H4 (cell line): ENCODE data around the gene CDH7. TPM values are rescaled to one million over a fixed set of nuclear protein-coding genes. Genes with fewer than 3 reads are reported as not detected.
A peak's percentile ranks its signal among the peaks of the same experiment; 100 is the strongest.

Experiments
- DNase-seq: peaks from one replicate; pipeline ENCODE4 v3.0.0-alpha.2; 2015; ENCODE audit warnings: low spot score
- total RNA-seq: library from RNA; depleted of rRNA; stranded (reverse); fragments of >200 nt; shearing (Covaris generic); gene quantifications from 2 replicates; pipeline ENCODE4 v1.2.3, GENCODE V29; 2014

The CDH7 gene
- total RNA-seq, 1 experiment from 2014 or later = 11.8 TPM

DNA sequence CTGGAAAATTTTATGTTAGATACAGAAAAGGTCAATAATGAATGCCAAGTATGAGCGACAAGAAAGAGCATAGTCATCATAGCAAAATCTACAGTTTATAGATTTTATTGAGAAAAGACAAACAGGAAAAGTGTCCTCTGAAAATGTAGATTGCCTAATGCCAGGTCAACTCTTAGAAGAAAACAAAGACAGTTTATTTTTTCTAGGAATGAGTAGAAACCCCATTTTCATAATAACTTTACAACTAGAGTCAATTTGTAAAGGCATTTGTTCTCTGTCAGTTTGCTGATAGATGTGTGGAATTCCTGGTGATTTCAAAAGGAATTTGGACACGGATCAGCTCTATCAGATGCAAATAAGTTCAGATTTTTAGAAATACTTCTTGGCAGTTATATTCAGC is 16.6 kb downstream of the CDH7 start:
- DNase-seq = no peak

DNA sequence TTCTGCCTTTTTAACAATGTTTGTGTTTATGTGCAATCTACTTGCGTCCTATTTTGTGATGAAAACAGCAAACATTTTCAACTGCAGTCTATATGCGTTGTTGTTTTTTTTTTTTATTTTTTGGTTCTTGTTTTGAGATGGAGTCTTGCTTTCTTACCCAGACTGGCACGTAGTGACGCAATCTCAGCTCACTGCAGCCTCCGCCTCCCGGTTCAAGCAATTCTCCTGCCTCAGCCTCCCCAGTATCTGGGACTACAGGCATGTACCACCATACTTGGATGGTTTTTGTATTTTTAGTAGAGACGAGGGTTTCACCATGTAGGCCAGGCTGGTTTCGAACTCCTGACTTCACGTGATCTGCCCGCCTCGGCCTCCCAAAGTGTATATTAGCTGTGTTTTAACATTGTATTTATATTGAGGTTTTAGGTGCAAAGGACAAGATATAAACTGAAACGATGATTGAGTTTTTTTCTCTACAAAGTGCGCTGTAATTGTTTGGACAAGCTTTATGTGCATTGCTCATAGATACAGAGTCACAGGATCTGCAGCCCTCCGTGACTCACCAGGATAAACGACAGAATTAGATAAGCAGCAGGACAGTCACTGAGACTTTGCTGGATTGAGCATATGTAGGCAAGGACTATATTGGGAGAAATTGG is 17.4 kb downstream of the CDH7 start:
- DNase-seq = peak; percentile 87

DNA sequence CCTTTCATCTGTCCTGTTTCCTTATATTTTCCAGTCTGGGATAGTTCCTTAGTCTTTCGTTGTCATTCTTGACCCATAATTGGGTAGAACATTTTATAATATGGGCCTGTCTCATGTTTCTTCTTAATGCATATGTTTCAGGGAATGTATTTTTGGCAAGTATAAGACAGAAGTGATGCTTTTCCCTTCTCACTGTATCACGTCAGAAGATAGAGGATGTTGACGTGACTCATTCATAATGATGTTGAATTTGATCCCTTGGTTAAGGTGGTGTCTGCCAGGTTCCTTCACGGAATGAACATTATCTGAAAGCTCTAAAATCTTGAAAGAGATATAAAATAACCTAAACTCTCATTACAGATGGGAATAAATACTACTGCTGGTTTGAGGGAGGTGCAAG is 18.8 kb downstream of the CDH7 start:
- peak; percentile 32 for DNase-seq

DNA sequence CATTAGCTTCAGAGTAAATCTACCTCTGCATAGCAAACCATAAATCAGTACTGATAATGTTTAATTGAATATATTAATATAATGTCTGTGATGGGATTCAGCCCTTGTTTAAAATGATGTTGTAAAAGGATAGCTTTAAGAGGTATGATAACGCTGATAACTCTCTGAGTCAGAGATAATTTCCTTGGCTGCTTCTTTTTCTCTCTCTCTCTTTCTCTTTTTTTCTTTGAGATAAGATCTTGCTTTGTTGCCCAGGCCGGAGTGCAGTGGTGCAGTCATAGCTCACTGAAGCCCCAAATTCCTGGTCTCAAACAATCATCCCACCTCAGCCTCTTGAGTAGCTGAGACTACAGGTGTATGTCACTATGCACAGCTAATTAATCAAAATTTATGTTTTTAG is 35.7 kb downstream of the CDH7 start:
- DNase-seq = no peak

DNA sequence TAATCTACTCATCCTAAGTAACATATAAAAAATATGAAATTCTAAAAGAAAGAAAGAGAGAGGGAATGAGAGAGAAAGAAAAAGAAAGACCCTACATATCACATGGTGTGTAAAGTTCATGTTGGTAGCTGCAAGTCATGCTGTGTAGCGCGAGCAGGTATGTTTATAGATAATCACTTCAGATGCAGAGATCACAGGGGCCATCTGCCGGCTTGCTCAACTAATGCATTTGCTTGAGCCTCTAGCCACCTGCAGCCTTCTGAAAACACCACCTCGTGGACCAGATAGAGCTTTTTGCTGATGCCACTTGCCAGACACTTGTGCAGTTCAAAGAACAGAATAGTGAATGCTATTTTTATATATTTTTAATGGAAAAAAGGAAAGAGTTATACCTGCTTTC is 37.6 kb downstream of the CDH7 start:
- no peak for DNase-seq

DNA sequence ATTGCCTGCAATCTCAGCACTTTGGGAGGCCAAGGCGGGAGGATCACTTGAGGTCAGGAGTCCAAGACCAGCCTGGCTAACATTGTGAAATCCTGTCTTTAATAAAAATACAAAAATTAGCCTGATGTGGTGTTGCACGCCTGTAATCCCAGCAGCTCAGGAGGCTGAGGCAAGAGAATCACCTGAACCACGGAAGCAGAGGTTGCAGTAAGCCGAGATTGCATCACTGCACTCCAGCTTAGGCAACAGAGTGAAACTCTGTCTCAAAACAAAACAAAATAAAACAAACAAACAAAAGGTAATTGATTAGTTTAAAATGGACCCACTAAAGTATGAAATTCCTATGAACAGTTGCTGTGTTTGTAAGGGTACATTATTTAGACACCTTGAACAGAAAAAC is 39.8 kb downstream of the CDH7 start:
- DNase-seq = no peak

DNA sequence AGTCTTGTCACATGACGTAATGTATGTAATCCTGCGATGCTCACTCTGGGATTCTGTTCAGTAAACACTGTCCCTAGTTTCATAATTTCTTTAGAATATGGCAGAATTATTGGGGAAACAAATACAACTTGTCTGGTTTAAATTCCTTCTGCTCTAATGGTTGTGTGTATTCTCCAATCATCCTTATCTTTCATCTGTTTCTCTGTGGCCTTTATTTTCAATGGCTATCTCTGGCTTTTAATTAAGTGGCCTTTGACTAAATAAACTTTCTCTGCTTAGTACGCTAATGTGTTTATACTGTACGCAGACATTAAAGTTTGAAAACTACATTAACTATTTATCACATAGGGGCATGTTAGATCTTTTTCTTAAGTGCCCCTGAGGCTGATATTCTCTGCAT is 40.9 kb downstream of the CDH7 start:
- no peak for DNase-seq

DNA sequence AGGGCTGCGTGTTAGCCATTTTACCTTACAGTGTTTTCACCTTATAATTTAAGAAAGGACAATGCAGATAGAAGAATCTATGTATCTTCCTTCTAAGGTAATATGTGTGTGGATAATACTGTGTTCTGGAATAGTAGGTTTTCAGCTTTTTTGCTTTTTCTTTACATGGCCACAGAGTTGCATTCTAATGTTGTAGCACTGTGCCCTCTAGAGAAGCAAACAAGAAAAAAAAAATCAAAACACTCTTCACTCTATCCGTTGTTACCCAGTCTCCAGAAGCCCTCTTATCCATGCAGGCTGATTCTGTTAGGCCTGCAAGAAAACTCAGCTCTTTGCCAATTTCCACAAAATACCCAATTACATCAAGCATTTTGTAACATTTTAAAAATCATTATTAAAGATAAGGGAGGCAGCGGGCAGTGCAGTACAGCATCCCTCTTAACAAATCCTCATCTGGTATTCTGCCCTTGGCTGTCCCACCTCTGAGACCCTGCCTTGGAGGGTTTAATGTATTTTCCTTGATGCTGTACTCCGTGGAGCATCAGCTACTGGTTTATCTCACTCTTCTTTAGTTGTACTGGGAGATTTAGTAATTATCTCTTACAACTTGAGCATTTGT is 41.8 kb downstream of the CDH7 start:
- no peak for DNase-seq

DNA sequence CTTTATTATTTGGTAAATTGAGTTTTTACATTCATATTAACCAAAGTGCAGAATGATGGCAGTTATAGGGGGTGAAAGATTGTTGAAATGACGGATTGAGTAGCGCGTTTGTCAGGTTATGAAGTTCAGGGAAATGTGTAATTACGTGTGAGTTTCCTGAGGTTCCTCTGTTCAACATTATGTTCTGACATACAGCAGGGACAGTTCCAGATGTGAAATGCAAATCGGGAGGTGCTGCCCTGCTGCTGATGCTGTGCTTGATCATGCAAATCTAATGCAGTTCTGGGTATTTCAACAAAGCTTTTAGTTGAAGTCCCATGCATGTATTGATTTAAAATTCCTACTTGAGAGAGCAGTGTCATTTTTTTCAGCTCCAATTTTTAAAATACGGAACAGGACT is 57.9 kb downstream of the CDH7 start:
- no peak for DNase-seq

DNA sequence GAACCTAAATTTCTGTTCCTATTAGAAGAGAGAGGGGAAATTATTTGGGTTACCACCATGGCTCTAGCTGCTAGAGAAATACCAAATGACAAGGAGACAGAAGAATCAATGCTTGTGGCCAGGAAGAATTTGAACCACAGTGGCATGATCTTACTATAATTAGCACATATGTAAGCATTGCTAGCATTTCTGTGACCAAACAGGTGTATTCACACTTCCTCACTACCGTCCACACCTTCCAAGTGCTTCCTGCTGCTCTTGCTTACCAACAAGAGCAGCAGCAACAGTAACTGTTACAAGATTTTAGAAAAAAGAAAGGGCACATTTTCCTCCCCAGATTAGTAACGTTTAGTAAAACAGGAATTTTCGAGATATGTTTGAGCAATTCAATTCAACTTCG is 60.5 kb downstream of the CDH7 start:
- no peak for DNase-seq

DNA sequence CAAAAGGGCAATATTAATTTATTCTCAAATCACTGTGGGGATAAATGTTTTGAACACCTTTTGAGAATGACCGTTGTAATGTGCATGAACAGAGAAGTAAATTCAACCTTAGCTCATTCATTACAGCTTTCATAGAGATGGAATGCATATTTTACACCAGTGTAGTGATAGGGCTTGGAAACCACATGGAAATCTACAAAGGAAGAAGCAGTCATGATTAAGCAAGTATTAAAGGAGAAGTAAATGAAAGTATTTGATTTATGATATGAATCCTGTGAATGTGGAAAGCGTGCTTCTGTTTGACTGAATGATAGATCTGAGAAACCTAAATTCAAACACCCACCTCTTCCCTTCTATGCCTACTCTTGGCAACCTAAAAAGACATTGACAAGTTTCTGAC is 64.7 kb downstream of the CDH7 start:
- DNase-seq = no peak

DNA sequence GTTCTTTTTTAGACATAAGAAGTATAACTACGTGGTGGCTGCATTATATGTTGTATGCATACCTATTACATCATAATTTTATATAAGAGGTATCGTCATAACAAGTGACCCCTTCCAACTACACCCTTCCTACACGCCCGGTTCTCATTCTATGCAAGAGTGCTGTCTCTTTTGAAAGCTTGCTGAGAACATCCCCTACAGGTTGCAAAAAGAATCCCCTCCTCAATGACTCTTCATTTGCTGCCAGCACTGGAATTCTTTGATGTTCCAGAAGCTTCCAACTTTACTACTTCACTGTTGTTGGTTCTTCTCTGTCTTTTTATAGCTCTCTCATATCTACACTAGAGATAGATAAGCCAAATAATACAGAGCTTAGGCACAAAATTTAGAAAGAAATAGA is 66.4 kb downstream of the CDH7 start:
- DNase-seq = no peak

DNA sequence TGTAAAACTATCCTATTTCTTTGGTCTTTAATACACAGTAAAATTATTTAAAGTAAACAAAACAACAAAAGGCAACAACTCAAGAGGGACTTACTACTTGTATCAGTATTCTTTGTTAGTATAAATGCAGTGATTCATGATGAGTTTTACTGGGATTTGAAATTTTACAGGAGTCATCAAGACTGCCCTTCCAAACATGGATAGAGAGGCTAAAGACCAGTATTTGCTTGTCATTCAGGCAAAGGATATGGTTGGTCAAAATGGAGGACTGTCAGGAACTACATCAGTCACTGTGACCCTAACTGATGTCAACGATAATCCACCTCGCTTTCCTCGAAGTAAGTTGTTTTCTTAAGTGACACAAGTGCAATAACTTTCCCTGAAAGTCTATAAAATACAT is 71.1 kb downstream of the CDH7 start:
- no peak for DNase-seq

DNA sequence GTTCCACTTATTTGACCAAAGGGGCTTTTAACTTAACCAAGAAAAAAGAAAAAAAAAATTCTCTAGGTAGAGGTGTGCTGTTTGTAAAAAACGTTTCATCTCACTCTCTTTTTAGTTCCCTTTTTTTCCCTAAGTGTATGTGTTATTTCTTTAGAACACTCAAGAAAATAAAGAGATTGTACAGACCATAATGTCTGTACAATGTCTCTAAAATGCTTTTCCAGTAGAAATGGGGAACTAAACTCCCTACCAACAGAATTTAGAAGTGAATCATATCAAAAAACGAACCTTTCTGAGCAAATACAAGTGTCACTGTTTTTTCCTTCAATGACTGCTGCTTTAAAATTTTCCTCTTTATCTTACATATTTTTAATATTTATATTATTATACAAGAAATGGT is 72.0 kb downstream of the CDH7 start:
- DNase-seq = no peak

DNA sequence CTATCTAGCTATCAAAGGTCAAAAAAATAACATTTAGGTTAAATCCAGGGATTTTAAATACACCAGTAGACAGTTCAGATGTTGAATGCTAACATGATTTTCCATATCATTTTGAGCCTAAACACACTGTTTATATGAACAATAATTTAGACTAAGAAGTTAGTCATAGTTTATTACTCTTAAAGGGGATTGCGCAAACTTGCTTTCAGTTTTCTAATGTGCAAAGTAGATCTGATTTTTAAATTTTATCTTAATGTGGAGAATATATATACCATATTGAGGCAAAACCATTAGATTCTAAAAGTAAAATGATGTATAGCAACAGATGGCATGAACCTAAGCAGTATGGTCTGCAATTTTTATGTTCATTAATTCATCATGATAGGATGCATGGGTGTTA is 76.6 kb downstream of the CDH7 start:
- no peak for DNase-seq

DNA sequence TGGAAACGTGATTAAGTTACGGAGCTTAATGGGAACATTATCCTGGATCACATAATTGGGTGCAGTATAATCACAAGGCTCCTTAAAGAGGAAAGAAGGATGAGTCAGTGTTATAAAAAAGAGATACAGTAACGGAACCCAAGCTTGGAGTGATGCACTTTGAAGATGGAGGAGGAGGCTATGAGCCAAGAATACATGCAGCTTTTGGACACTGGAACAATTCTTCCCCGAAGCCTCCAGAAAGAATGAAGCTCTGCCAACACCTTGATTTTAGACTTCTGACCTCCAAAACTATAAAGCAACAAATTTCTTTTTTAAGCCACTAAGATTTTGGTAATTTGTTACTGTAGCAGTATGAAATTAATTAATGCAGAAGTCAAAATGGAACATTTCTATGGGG is 85.1 kb downstream of the CDH7 start:
- DNase-seq = no peak

DNA sequence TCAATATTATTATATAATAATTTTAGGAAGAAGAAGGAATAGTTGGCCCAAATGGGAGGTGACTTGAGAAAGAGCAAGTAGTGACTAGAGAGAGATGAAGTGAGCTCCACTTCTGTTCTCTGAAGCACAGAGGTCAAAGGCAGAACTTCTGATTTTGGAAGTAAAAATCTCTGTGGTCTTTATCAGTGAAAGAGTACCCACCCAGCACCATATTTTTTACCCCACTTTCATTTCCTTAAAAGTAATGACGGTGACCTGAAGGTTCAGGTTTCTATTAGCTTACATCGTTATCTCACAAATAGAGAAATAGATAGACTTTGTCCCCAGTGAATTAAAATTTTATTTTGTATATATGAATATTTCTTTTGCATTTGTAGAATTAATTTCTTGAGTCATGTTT is 95.3 kb downstream of the CDH7 start:
- DNase-seq = no peak

DNA sequence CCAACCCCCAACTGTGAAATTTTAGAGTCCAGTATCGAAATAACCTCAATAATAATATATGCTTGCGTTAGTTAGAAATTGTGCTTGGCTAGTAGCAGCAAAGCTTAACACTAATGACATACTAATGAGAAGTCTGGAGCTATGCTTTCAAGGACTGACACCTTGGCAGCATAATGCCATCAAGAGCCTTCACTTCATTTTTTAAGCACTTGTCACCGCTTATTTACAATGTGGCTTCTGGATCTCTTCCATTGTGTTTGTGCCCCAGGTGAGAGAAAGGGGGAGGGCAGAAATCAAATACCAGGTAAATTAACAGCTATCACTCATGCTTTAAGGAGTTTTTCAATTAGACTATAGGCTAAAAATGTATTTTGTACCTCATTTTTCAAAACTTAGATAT is 101.5 kb downstream of the CDH7 start:
- DNase-seq = no peak

DNA sequence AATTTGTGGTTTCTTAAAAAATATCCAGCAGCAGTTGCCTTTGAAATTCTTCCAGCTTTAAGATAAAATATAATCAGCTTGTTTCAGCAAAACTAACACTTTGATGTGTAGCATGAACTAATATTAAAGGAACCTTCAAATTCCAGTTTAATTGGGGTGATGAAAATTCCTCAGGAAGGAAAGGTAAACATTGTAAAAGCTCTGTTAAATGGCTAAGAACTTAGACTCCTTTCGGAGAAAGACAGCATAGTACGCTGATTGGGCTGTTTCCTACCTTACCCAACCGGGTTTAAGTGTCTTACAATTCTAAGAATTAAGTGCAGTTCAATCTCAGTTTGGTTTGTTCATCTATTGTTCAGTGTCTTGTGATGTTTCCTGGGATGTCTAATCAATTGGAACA is 108.3 kb downstream of the CDH7 start:
- no peak for DNase-seq

DNA sequence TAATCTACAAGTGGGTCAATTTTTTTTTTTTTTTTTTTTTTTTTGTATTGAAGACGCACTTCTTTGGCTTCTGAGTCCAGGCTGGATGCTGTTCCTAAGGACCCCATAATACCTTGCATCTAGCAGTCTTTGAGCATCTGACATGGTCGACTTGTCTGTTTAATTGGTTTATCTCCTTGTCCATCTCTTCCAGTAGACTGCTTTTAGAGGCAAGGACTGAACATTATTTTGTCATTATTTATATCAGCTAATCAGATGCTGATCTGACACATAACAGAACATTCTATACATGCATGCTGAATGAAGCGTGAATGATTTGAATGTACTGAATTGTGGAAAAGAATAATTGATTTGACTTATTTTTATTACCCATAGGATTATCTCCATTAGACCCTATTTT is 118.7 kb downstream of the CDH7 start:
- no peak for DNase-seq

DNA sequence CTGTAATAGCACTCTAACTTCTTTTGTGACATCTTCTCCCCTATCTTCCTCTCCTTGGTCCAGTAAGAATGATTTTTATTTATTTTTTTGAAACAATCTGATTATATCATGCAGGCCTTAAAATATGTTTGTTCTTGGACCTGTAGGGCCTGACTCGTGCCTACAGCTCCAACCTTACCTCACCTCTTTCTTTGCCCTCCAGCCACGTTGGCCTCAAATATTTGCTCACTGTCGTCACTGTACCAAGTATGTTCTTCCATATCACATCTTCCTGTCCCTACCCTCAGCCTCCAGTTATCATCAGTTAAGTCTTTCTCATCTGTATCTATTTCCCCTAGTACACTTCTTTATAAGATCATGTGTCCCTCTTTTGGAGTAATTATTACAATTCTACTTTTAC is 125.5 kb downstream of the CDH7 start:
- DNase-seq = no peak

DNA sequence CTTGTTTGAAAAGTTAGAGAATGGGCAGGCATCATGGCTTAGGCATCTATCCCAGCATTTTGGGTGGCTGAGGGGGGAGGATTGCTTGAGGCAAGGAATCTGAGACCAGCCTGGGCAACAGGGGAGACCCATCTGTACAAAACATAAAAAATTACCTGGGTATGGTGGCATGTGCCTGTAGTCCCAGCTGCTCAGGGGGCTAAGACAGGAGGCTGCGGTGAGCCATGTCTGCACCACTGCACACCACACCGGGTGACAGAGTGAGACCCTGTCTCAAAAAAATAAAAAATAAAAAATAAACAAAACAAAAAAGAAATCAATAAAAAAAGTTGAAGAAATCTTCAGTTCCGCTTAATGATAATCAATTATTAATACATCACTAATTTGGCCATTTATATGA is 146.5 kb downstream of the CDH7 start:
- DNase-seq = no peak

DNA sequence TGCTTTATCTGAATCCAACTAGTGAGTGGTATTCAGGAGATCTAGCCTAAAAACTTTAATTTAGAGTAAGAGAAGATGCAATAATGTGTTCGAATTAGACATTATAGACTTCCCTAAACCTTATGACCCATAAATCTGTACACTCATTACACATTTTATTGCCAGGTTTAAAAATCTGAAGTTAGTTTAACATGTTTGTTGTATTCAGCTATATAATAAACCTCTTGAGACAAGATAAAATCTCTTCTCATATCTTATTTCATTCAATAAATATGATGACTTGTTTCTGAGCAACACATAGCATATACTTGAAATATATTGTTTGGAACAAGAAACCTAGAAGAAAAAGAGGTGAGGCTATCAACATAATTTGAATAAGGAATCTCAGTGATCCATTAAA is 150.7 kb downstream of the CDH7 start:
- DNase-seq = no peak

DNA sequence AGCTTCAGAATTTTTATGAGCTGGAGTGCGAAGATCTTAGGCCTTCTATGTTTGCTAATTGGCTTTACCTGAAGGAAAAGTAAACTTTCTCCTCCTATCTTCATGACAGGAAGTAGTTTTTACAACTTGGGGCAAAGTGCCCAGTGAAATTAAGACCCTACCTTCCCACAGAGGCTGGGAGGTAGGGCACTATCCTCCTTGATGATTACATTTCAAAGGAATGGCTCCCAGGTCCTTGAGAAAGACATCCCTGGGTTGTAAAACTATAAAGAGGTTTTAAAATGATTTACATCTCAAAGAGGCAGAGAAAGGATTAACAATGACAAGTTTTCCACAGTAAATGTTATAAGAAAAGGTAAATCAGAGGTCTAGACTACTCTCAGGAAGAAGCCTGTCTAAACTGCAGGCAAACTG is 155.8 kb downstream of the CDH7 start:
- no peak for DNase-seq
